CD4-positive, alpha-beta T cell (primary cell): Measurements from ENCODE around the gene ARHGEF19. TPM values are rescaled to one million over a fixed set of nuclear protein-coding genes. Genes with fewer than 3 reads are reported as not detected.

ENCODE experiments used
- ATAC-seq: fragments of 200-7000 bp; cut with Tn5 transposase; one replicate; pipeline ENCODE4 v1.10.0; 2022; ENCODE audit warnings: mild to moderate bottlenecking; ENCODE audit not compliant: poor library complexity
- CTCF ChIA-PET: fragments of 350-600 bp; sonication (Branson Sonifier 250); formaldehyde crosslinking; loops from one replicate; lab custom pipeline; 2021; ENCODE audit warnings: antibody characterized with exemption, inconsistent platforms; lab: Charles Lee
- POLR2A ChIA-PET: fragments of 350-600 bp; sonication (Branson Sonifier 250); formaldehyde crosslinking; loops from one replicate; lab custom pipeline; 2021; ENCODE audit warnings: antibody characterized with exemption, inconsistent platforms; lab: Charles Lee
- DNase-seq, 14 experiments: peaks; one replicate each; pipeline ENCODE4 v3.0.0-alpha.2; 2013 to 2020; ENCODE audit warnings: mixed read lengths in 2 of 14
- H3K27ac ChIP-seq, 2 donors: one replicate each; pipeline versions ENCODE4 v1.5.1 to v1.7.0; 2013; ENCODE audit warnings: low read length in 2 of 2, low read depth in 1 of 2, mild to moderate bottlenecking in 1 of 2
- H3K27me3 ChIP-seq, 2 experiments: 1 replicate in 1 of 2; 2 replicates in 1 of 2; pipeline versions ENCODE4 v1.6.1 to v1.7.0; 2013; ENCODE audit warnings: low read length in 2 of 2, control low read depth in 1 of 2, mild to moderate bottlenecking in 1 of 2, moderate library complexity in 1 of 2; ENCODE audit not compliant: insufficient read depth in 2 of 2, control insufficient read depth in 1 of 2
- H3K36me3 ChIP-seq: one replicate; pipeline ENCODE4 v1.6.1; 2013; ENCODE audit warnings: low read length, control low read depth; ENCODE audit not compliant: insufficient read depth
- H3K4me1 ChIP-seq: one replicate; pipeline ENCODE4 v1.6.1; 2013; ENCODE audit warnings: low read length, control low read depth; ENCODE audit not compliant: insufficient read depth
- H3K4me3 ChIP-seq: one replicate; pipeline ENCODE4 v1.5.1; 2013; ENCODE audit warnings: mild to moderate bottlenecking, low read length, moderate library complexity
- H3K9me3 ChIP-seq, 2 experiments: 1 replicate in 1 of 2; 2 replicates in 1 of 2; pipeline versions ENCODE4 v1.6.1 to v1.7.0; 2013; ENCODE audit warnings: low read length in 2 of 2, mild to moderate bottlenecking in 2 of 2, control low read depth in 1 of 2, moderate library complexity in 1 of 2; ENCODE audit not compliant: control insufficient read depth in 1 of 2, insufficient read depth in 1 of 2
- H3K27ac Mint-ChIP-seq: one replicate; pipeline ENCODE4 v1.8.0; 2020; ENCODE audit warnings: mixed read lengths
- H3K27me3 Mint-ChIP-seq: one replicate; pipeline ENCODE4 v1.8.0; 2021; ENCODE audit warnings: mixed read lengths
- H3K36me3 Mint-ChIP-seq: one replicate; pipeline ENCODE4 v1.8.0; 2021; ENCODE audit warnings: low read depth, mixed read lengths
- H3K4me1 Mint-ChIP-seq: one replicate; pipeline ENCODE4 v1.8.0; 2021; ENCODE audit warnings: low read depth, mixed read lengths
- H3K4me3 Mint-ChIP-seq: one replicate; pipeline ENCODE4 v1.8.0; 2020; ENCODE audit warnings: mild to moderate bottlenecking, mixed read lengths
- H3K9me3 Mint-ChIP-seq: one replicate; pipeline ENCODE4 v1.8.0; 2020; ENCODE audit warnings: mixed read lengths
- CTCF ChIP-seq: fragments of 200-600 bp; IDR thresholded peaks from one replicate; pipeline ENCODE4 v1.8.0; 2022; ENCODE audit warnings: antibody characterized with exemption, mild to moderate bottlenecking
- intact Hi-C, 2 experiments: fragments of 100-400 bp; cut with DNase I in 1 of 2; cut with micrococcal nuclease in 1 of 2; formaldehyde crosslinking; loops; one replicate each; pipeline versions ENCODE4 v1.15.1 to v1.9.0; 2023 to 2025; cut with DNase I, micrococcal nuclease
- total RNA-seq, 174 experiments: library from RNA in 2 of 174; stranded (reverse) in 2 of 174; gene quantifications; one replicate each; pipeline ENCODE4 v1.2.3 and lab custom pipeline; 2021 to 2026

ARHGEF19 gene
- total RNA-seq, 2 experiments from 2014 or later, result 3.8 to 5.8 TPM

GRCh38 chr1:16237343-16237830 lies 24.9 kb upstream of the ARHGEF19 start:
- Histone ChIP-seq H3K27me3 (no peaks in the 10 kb centered on the region), H3K9me3 (no peaks in the 10 kb centered on the region), H3K4me3 (peak overlapping the region; percentile 85), H3K4me1 (peaks cover 23% of the 10 kb centered on the region), H3K27ac (peak overlapping the region; percentile 55 to 83), H3K36me3 (peaks cover 3% of the 10 kb centered on the region)
- TF ChIP-seq CTCF, result no peak
- ChIA-PET POLR2A (interaction anchor here (1.0 to 4.9 kb wide), 7 partner anchors 9 to 403 kb away, joined by 3 to 34 read pairs (median 4); no protein-coding TSS in a partner anchor), CTCF (interaction anchor here (1.6 to 1.7 kb wide), 2 partner anchors 155 to 158 kb away, joined by 3 to 7 read pairs; no protein-coding TSS in a partner anchor)
- intact Hi-C loops, result loop anchor here (1.0 to 10.0 kb wide), 6 partner anchors 20 to 715 kb away; partner anchors contain the start of genes SZRD1 (in 2 of the 2) and CASP9 (in 1 of the 2)
- Mint-ChIP-seq H3K27me3 (no peaks in the 10 kb centered on the region), H3K36me3 (peaks cover 9% of the 10 kb centered on the region), H3K27ac (peak overlapping the region; percentile 84), H3K4me3 (peak overlapping the region; percentile 93), H3K4me1 (peaks cover 22% of the 10 kb centered on the region), H3K9me3 (no peaks in the 10 kb centered on the region)
- DNase-seq, result no peak
- no peak for ATAC-seq

DNA sequence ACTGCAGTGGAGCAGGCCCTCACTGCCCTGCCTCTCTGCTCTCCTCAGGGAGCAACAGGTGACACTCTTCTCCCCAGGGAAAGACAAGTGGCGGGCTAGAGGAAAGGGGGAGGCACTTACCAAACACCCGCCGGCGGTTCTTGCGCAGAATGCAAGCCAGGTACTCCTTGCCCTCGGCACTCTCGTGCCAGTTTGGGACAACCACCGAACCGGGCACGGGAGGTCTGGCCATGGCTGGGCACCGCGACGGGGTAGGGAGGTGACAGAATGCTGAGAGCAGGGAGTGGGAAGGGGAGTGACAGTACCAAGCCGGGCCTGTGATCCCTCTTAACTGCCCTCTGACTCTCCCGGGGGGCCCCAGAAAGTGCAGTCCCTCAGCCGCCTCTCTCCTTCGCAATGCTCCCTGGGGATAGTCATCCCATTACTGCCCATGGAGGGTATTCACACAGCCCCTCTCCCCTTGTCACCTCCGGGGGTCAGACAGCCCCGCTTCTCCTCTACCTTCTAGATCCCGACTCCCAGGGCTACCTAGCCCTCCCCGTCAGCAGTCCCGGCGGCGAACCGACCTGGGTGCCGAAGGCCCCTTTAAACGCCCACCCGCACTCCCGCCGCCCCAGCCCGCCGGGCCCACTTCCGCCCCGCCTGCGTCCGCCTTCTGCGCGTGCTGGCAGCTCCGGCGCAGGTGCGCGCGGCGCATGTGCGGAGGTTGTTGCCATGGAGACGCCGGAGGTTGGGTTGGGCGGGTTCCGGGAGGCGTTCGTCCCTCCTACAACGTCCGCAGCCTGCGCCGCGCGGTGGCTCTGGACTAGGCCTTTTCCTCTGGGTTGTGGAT lies 24.3 kb upstream of the ARHGEF19 start, which contains the start of gene CPLANE2:
Gene CPLANE2, minus strand, starts transcription at position 673 of the 832 bp plus-strand sequence. Its CDS starts 441 bp downstream, at position 232.
- ChIA-PET POLR2A (interaction anchor here (1.0 to 4.9 kb wide), 7 partner anchors 8 to 402 kb away, joined by 3 to 34 read pairs (median 4); no protein-coding TSS in a partner anchor), CTCF (interaction anchor here (0.6 to 2.0 kb wide), 5 partner anchors 8 to 472 kb away, joined by 3 to 17 read pairs (median 3); no protein-coding TSS in a partner anchor)
- H3K4me3 Mint-ChIP-seq, result peak within 1 kb of the TSS; percentile 93
- H3K9me3 Mint-ChIP-seq, result no peaks in the 10 kb centered on the region
- Histone ChIP-seq H3K4me3 (peak within 1 kb of the TSS; percentile 85), H3K27me3 (no peaks in the 10 kb centered on the region), H3K27ac (peak within 1 kb of the TSS; percentile 66 to 84), H3K36me3 (peaks cover 6% of the 10 kb centered on the region), H3K9me3 (no peaks in the 10 kb centered on the region), H3K4me1 (peaks cover 23% of the 10 kb centered on the region)
- peaks cover 9% of the 10 kb centered on the region for H3K36me3 Mint-ChIP-seq
- DNase-seq (peak; percentile 93 to 98 (median 95)), ATAC-seq (peak; percentile 78)
- peaks cover 22% of the 10 kb centered on the region for H3K4me1 Mint-ChIP-seq
- TF ChIP-seq CTCF, result peak; percentile 11
- no peaks in the 10 kb centered on the region for H3K27me3 Mint-ChIP-seq
- H3K27ac Mint-ChIP-seq, result peak within 1 kb of the TSS; percentile 84
- intact Hi-C loops, result loop anchor here (1.0 to 10.0 kb wide), 6 partner anchors 19 to 714 kb away; partner anchors contain the start of genes SZRD1 (in 2 of the 2) and CASP9 (in 1 of the 2)

DNA sequence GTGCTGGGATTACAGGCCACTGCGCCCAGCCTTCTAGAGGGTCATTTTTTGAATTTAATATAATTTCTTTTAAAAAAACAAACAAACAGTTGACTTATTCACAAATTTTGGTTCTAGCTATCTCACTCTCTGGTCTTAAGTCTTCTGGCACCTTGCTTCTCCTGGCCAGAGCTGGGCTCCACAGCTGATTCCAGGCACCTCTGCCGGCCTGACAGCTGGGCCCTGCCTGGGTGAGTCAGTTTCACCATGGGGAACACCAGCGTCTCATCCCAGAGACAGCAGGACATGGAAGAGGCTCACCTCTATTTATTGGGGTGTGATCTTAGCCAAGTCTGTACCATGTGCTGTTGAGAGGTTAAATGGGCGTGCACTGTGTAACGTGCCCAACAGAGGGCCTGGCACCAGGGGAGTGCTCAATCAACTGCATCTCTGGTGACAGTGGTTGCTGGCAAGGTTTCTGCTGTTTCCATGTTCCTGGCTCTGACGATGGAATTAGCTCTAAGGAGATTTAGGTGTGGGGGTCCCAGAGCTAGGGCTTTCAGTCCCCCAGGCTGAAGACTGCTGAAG lies 23.6 kb upstream of the ARHGEF19 start:
- POLR2A ChIA-PET, result interaction anchor here (0.6 to 4.9 kb wide), 5 partner anchors 10 to 225 kb away, joined by 3 to 34 read pairs (median 4); no protein-coding TSS in a partner anchor
- DNase-seq (peak in 13 of 14 experiments; percentile 28 to 81 (median 58)), ATAC-seq (peak; percentile 85)
- Histone ChIP-seq H3K9me3 (no peaks in the 10 kb centered on the region), H3K27me3 (no peaks in the 10 kb centered on the region), H3K36me3 (peaks cover 7% of the 10 kb centered on the region), H3K4me1 (peaks cover 23% of the 10 kb centered on the region), H3K4me3 (peak overlapping the region; percentile 85), H3K27ac (peak overlapping the region in 1 of 2 donors; percentile 84)
- Mint-ChIP-seq H3K36me3 (peaks cover 9% of the 10 kb centered on the region), H3K27me3 (no peaks in the 10 kb centered on the region), H3K27ac (peak overlapping the region; percentile 84), H3K4me3 (peak overlapping the region; percentile 93), H3K9me3 (no peaks in the 10 kb centered on the region), H3K4me1 (peaks cover 22% of the 10 kb centered on the region)
- intact Hi-C loops, result loop anchor here (2.0 to 10.0 kb wide), 4 partner anchors 29 to 714 kb away; partner anchors contain the start of genes SZRD1 (in 2 of the 2) and CASP9 (in 1 of the 2)
- TF ChIP-seq CTCF, result peak; percentile 40
- CTCF ChIA-PET, result interaction anchor here (0.6 to 2.0 kb wide), 6 partner anchors 8 to 472 kb away, joined by 3 to 17 read pairs (median 3); no protein-coding TSS in a partner anchor
